Measurements from ENCODE around the gene GNG4. TPM values are rescaled to one million over a fixed set of nuclear protein-coding genes. Genes with fewer than 3 reads are reported as not detected.

The GNG4 gene
- total RNA-seq, 4 donors from 2014 or later, result 1.1 to 6.3 (median 4.6) TPM

DNA sequence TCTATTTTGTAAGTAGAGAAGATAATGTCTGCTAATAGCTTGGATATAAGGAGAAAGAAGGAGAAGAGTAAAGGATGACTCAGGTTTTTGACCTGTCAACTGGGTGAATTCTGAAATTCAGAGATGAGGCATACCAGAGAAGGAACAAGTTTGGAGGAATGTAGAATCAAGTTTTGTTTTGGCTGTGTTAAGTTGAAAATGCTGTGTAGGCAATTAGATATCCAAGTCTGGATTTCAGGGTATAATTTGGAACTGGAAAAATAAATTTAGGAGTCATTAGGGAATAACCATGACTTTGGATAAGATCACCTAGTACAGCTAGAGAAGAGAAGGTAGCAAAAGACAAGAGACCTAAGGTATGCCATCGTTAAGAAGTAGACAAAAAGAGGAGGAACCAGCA, 22.4 kb upstream of the GNG4 start:
- 89 to 100% methylated on average over 1 of the region's 1 CpG for WGBS, 2 donors
- H3K36me3 ChIP-seq, result peaks cover 0 to 90% (median 19%) of the 10 kb centered on the region in 3 donors

DNA sequence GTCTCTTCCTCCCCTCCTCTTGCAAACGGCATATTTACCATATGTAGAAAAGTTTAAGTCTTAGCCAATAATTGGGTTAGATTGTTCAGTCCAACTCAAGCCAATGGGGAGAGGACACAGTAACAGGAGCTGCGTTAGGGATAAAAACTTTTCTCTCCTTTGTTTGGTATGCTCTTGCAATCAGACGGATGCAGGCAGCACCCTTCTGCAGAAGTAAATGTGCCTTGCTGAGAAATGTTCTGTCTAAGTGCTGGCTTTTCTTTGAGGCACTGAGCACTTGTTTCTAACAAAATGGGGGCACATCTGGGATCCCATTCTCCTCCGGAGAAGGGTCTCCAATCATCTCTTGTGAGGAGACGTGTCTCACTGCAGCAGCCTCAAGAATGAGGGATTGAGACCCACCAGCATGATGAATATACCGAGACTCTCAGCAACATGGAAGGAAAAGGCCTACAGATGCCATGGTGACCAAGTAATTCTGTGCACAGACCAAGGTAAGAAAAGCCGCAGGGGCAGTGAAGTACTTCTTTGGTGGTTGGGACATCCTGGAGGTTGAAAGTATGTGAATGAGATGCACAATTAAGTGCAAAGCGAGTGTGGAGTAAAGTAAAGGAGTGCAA, 20.7 kb upstream of the GNG4 start:
- Histone ChIP-seq H3K4me1 (no peaks in the 10 kb centered on the region), H3K4me3 (no peak overlapping the region), H3K27ac (no peak overlapping the region), H3K36me3 (peaks cover 0 to 73% (median 15%) of the 10 kb centered on the region in 3 donors), H3K9me3 (peaks cover 0 to 39% (median 32%) of the 10 kb centered on the region in 3 donors), H3K27me3 (no peaks in the 10 kb centered on the region)
- intact Hi-C loops (cut with DNase I), result no loop called here
- no peak for DNase-seq
- 91% methylated on average over 8 of the region's 8 CpGs for WGBS, 2 donors
- TF ChIP-seq, protein P1, sequence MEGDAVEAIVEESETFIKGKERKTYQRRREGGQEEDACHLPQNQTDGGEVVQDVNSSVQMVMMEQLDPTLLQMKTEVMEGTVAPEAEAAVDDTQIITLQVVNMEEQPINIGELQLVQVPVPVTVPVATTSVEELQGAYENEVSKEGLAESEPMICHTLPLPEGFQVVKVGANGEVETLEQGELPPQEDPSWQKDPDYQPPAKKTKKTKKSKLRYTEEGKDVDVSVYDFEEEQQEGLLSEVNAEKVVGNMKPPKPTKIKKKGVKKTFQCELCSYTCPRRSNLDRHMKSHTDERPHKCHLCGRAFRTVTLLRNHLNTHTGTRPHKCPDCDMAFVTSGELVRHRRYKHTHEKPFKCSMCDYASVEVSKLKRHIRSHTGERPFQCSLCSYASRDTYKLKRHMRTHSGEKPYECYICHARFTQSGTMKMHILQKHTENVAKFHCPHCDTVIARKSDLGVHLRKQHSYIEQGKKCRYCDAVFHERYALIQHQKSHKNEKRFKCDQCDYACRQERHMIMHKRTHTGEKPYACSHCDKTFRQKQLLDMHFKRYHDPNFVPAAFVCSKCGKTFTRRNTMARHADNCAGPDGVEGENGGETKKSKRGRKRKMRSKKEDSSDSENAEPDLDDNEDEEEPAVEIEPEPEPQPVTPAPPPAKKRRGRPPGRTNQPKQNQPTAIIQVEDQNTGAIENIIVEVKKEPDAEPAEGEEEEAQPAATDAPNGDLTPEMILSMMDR (IDR thresholded peaks at IDR 0.05), result no peak
- no peak for TF ChIP-seq POLR2A (IDR thresholded peaks at IDR 0.05)

More for the DNA sequence above, 22.4 kb upstream of the GNG4 start:
- Histone ChIP-seq H3K4me1 (no peaks in the 10 kb centered on the region), H3K4me3 (no peak overlapping the region), H3K27me3 (no peaks in the 10 kb centered on the region), H3K9me3 (peaks cover 0 to 39% (median 37%) of the 10 kb centered on the region in 3 donors), H3K27ac (no peak overlapping the region)
- intact Hi-C loops (cut with DNase I), result no loop called here
- DNase-seq, result no peak
- TF ChIP-seq POLR2A (IDR thresholded peaks at IDR 0.05), result no peak
- TF ChIP-seq, protein P1 (IDR thresholded peaks at IDR 0.05), result no peak

DNA sequence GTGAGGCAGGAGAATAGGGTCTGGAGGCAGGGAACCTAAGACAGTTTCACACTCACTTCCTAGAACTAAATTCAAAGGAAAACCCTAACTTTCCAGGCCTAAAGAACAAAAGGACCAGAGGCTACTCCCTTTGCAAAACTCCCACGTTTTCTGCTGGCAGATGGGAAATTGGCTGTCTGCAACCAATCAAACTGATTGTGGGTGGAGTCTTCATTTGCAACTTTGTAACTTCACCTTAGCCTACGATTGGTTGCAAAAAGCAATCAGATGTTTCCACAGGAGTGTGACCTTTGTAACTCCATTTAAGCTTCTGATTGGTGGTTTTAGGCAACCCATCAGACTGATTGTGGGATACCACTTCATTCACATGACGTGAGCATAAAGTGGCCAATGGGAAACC, 19.7 kb upstream of the GNG4 start:
- Histone ChIP-seq H3K36me3 (peaks cover 3 to 73% (median 15%) of the 10 kb centered on the region in 3 donors), H3K4me3 (no peak overlapping the region), H3K27ac (no peak overlapping the region), H3K27me3 (no peaks in the 10 kb centered on the region), H3K4me1 (no peaks in the 10 kb centered on the region), H3K9me3 (peaks cover 0 to 39% (median 26%) of the 10 kb centered on the region in 3 donors)
- TF ChIP-seq POLR2A (IDR thresholded peaks at IDR 0.05), result no peak
- TF ChIP-seq, protein P1 (IDR thresholded peaks at IDR 0.05), result no peak
- 93 to 100% methylated on average over 3 of the region's 3 CpGs for WGBS, 2 donors
- DNase-seq, result no peak
- intact Hi-C loops (cut with DNase I), result no loop called here

DNA sequence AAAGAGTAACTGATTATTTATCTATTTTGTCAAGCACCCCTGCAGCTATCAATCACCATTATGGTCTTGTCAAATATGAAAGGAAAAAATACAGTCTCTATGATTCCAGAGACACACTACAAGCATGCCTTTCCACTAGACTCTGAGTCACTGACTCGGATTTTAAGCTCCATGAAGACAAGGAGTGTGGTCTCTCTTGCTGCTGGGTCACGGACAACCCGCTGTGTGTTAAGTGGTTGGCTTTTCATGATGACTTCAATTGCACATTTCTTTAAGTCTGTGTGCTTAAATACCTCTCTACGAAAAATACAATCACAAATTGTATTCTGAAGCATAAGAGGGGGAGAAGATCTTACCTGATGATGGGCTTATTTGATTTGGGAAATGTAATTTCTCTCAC, 14.0 kb upstream of the GNG4 start:
- Histone ChIP-seq H3K9me3 (no peaks in the 10 kb centered on the region), H3K27ac (no peak overlapping the region), H3K4me3 (no peak overlapping the region), H3K27me3 (no peaks in the 10 kb centered on the region), H3K36me3 (peaks cover 0 to 65% (median 9%) of the 10 kb centered on the region in 3 donors), H3K4me1 (no peaks in the 10 kb centered on the region)
- WGBS, 2 donors, result 91 to 92% methylated on average over 4 of the region's 4 CpGs
- intact Hi-C loops (cut with DNase I), result no loop called here
- no peak for TF ChIP-seq POLR2A (IDR thresholded peaks at IDR 0.05)
- TF ChIP-seq, protein P1 (IDR thresholded peaks at IDR 0.05), result no peak
- DNase-seq, result no peak

DNA sequence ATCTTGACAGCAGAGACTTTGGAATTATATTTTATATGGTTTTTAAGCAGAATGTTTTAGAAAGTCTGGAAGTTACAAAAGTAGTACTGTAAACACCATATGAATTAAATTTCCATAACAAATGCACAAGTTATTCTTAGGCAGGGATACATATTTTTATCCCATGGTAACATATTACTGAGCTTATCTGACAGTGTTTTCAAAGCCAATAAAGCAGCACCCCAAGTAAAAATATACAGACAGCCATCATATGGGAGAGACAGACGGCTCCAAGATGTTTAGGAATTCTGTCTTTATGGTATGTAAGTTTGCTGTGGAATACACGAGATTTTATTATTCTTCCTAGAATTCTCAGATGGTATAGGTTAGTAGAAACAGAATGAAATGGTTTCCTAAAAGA, 12.0 kb upstream of the GNG4 start:
- H3K4me3 ChIP-seq, result no peak overlapping the region
- no peaks in the 10 kb centered on the region for H3K9me3 ChIP-seq
- H3K27me3 ChIP-seq, result peaks cover 0 to 4% (median 0%) of the 10 kb centered on the region in 4 donors
- TF ChIP-seq POLR2A (IDR thresholded peaks at IDR 0.05), result no peak
- TF ChIP-seq, protein P1 (IDR thresholded peaks at IDR 0.05), result no peak
- DNase-seq, result no peak
- intact Hi-C loops (cut with DNase I), result no loop called here
- 73 to 74% methylated on average over 2 of the region's 2 CpGs for WGBS, 2 donors
- H3K36me3 ChIP-seq, result peaks cover 0 to 55% (median 9%) of the 10 kb centered on the region in 3 donors
- no peak overlapping the region for H3K27ac ChIP-seq
- H3K4me1 ChIP-seq, result no peaks in the 10 kb centered on the region

Data from esophagus squamous epithelium (tissue), 5 donors.